Measurements from ENCODE around the gene ADAMTS8. TPM values are rescaled to one million over a fixed set of nuclear protein-coding genes. Genes with fewer than 3 reads are reported as not detected.
A peak's percentile ranks its signal among the peaks of the same experiment; 100 is the strongest.

Gene ADAMTS8
- total and polyA plus RNA-seq, 10 donors = 0.30 to 2.5 (median 0.73) TPM; not detected in 1

DNA sequence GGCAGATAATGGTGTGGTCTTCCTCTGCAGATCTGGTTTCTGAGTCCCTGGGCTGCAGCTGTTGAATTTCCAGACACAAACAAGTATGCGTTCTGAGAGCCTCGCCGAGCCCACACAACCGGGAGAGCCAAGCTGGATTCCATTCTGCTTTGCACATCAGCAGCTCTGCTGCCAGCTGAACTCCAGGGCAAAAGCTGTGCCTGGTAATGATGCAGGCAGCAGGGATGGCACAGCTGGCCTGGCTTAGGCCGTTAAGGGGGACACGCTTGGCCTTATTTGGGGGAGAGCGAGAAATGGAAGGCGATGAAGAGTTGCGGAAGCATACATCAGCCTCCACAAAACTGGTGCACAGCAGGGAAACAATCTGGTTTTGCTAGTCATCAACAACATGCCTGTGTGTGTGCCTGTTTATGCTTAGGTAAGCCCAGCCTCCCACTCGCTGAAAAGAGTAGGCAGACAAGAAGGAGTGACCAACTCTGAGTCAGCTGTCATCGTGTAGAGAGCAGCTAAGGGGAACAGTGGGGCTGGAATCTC lies 25.1 kb downstream of the ADAMTS8 start:
- H3K4me3 ChIP-seq = no peak overlapping the region
- no peaks in the 10 kb centered on the region for H3K36me3 ChIP-seq
- no peaks in the 10 kb centered on the region for H3K9me3 ChIP-seq
- H3K27ac ChIP-seq = peak overlapping the region in 1 of 8 donors; percentile 7
- no peak for DNase-seq
- peaks cover 0 to 40% (median 0%) of the 10 kb centered on the region in 7 donors for H3K27me3 ChIP-seq (replicated peaks in 1 of 7)
- H3K4me1 ChIP-seq = peaks cover 0 to 17% (median 12%) of the 10 kb centered on the region in 6 donors
- TF ChIP-seq, protein P1, sequence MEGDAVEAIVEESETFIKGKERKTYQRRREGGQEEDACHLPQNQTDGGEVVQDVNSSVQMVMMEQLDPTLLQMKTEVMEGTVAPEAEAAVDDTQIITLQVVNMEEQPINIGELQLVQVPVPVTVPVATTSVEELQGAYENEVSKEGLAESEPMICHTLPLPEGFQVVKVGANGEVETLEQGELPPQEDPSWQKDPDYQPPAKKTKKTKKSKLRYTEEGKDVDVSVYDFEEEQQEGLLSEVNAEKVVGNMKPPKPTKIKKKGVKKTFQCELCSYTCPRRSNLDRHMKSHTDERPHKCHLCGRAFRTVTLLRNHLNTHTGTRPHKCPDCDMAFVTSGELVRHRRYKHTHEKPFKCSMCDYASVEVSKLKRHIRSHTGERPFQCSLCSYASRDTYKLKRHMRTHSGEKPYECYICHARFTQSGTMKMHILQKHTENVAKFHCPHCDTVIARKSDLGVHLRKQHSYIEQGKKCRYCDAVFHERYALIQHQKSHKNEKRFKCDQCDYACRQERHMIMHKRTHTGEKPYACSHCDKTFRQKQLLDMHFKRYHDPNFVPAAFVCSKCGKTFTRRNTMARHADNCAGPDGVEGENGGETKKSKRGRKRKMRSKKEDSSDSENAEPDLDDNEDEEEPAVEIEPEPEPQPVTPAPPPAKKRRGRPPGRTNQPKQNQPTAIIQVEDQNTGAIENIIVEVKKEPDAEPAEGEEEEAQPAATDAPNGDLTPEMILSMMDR (IDR thresholded peaks at IDR 0.05 in 8 of 11, conservative IDR thresholded peaks at IDR 0.05 in 3 of 11) = no peak
- TF ChIP-seq POLR2AphosphoS5 (IDR thresholded peaks at IDR 0.05) (peak; percentile 20 to 36 (median 33)), POLR2A (IDR thresholded peaks at IDR 0.05) (no peak)
- intact Hi-C loops (cut with DNase I; ENCODE audit: low total_unique reads) = no loop called here
- WGBS, 5 donors = 74 to 80% (median 77%) methylated on average over 11 of the region's 11 CpGs

DNA sequence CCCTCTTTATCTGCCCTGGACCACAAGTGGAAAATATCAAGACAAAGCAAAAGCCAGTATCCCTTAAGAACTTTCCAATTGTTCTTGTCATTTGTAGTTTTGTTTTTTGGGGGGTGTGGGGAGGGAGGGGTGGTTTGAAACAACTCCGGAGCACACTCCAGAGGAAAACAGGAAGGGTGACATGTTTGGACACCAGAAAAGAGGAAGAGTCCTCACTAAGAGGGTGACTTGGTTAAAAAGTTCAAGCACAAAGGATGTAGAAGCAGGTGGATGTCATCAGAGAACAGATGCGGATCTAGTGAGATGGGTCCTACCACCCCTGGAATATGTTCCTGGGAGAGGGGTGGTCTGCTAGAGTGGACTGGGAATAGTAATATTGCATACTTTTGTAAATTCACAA lies 25.8 kb downstream of the ADAMTS8 start:
- H3K27ac ChIP-seq = no peak overlapping the region
- no peaks in the 10 kb centered on the region for H3K9me3 ChIP-seq
- 26 to 59% (median 37%) methylated on average over 2 of the region's 2 CpGs for WGBS, 5 donors
- peaks cover 0 to 16% (median 9%) of the 10 kb centered on the region in 6 donors for H3K4me1 ChIP-seq
- DNase-seq = no peak
- no peaks in the 10 kb centered on the region for H3K36me3 ChIP-seq
- TF ChIP-seq, protein P1 (IDR thresholded peaks at IDR 0.05 in 8 of 11, conservative IDR thresholded peaks at IDR 0.05 in 3 of 11) = no peak
- no peak for TF ChIP-seq POLR2AphosphoS5 (IDR thresholded peaks at IDR 0.05)
- no peak for TF ChIP-seq POLR2A (IDR thresholded peaks at IDR 0.05)
- intact Hi-C loops (cut with DNase I; ENCODE audit: low total_unique reads) = no loop called here
- H3K4me3 ChIP-seq = no peak overlapping the region
- H3K27me3 ChIP-seq (replicated peaks in 1 of 7) = peaks cover 0 to 40% (median 0%) of the 10 kb centered on the region in 7 donors

DNA sequence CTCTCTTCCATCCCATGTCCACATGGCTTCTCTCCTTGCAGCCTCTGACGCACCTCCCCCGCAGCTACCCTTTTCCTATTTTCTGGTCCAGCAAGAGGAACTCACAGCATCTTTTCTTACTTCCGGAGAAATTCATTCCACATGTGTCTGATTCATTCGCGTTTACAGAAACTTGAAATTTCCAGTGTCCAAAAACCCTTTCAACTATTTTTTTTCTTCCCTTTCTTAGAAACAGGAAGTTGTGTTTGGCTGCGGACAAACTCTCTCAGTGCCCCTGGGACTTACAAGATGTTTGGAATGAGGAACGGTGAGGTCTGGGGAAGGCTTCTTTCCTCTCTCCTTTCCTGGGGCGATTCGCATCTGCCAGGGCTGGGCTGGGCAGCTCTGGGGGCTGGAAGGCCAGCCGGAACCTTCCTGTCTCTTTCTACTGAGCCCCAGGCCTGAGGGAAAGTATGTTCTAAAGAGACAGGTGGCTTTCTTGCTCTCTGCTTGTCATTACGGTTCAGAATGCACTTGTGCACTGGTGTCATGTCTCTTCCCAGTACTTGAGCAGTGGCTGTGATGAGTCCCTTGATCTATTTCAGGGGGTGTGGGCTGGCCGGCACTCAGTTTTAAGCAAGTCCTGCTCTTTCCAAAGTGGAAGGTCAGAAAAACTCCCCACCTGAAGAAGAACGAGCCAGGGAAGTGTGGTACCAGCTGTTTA lies 27.5 kb downstream of the ADAMTS8 start:
- intact Hi-C loops (cut with DNase I; ENCODE audit: low total_unique reads) = no loop called here
- H3K9me3 ChIP-seq = no peaks in the 10 kb centered on the region
- DNase-seq = no peak
- TF ChIP-seq, protein P1 (IDR thresholded peaks at IDR 0.05 in 8 of 11, conservative IDR thresholded peaks at IDR 0.05 in 3 of 11) = no peak
- TF ChIP-seq POLR2AphosphoS5 (IDR thresholded peaks at IDR 0.05) (no peak), POLR2A (IDR thresholded peaks at IDR 0.05) (no peak)
- WGBS, 5 donors = 13 to 17% (median 15%) methylated on average over 13 of the region's 13 CpGs
- no peak overlapping the region for H3K4me3 ChIP-seq
- peaks cover 0 to 16% (median 9%) of the 10 kb centered on the region in 6 donors for H3K4me1 ChIP-seq
- no peak overlapping the region for H3K27ac ChIP-seq
- peaks cover 0 to 37% (median 0%) of the 10 kb centered on the region in 7 donors for H3K27me3 ChIP-seq (replicated peaks in 1 of 7)
- H3K36me3 ChIP-seq = no peaks in the 10 kb centered on the region

GRCh38 chr11:130399196-130399595 lies 29.2 kb downstream of the ADAMTS8 start:
- WGBS, 5 donors = 74 to 88% (median 83%) methylated on average over 2 of the region's 2 CpGs
- Histone ChIP-seq H3K4me1 (peaks cover 0 to 16% (median 9%) of the 10 kb centered on the region in 6 donors), H3K27me3 (replicated peaks in 1 of 7) (peaks cover 0 to 31% (median 0%) of the 10 kb centered on the region in 7 donors), H3K36me3 (no peaks in the 10 kb centered on the region), H3K9me3 (no peaks in the 10 kb centered on the region), H3K4me3 (no peak overlapping the region), H3K27ac (no peak overlapping the region)
- DNase-seq = no peak
- TF ChIP-seq POLR2AphosphoS5 (IDR thresholded peaks at IDR 0.05) (no peak), POLR2A (IDR thresholded peaks at IDR 0.05) (no peak)
- TF ChIP-seq, protein P1 (IDR thresholded peaks at IDR 0.05 in 8 of 11, conservative IDR thresholded peaks at IDR 0.05 in 3 of 11) = no peak
- intact Hi-C loops (cut with DNase I; ENCODE audit: low total_unique reads) = no loop called here

All from spleen (tissue), 11 donors.